Mammary epithelial cell (primary cell): ENCODE data around the gene RNASE8.

ENCODE experiments used
- EZH2 ChIP-seq: IDR thresholded peaks from 2 replicates; pipeline ENCODE4 v1.6.1; 2012; ENCODE audit warnings: low read length, inconsistent platforms, borderline replicate concordance
- TF ChIP-seq, protein P1 (sequence below), 2 donors: IDR thresholded peaks in 1 of 2; conservative IDR thresholded peaks in 1 of 2; 2 replicates each; pipeline ENCODE4 v1.5.1; 2011 to 2012; ENCODE audit warnings: inconsistent platforms in 2 of 2, low read length in 2 of 2, mild to moderate bottlenecking in 2 of 2, control low read depth in 1 of 2, low read depth in 1 of 2; ENCODE audit not compliant: insufficient read depth in 1 of 2; ENCODE audit errors: extremely low read depth in 1 of 2

- TF ChIP-seq, protein P1, sequence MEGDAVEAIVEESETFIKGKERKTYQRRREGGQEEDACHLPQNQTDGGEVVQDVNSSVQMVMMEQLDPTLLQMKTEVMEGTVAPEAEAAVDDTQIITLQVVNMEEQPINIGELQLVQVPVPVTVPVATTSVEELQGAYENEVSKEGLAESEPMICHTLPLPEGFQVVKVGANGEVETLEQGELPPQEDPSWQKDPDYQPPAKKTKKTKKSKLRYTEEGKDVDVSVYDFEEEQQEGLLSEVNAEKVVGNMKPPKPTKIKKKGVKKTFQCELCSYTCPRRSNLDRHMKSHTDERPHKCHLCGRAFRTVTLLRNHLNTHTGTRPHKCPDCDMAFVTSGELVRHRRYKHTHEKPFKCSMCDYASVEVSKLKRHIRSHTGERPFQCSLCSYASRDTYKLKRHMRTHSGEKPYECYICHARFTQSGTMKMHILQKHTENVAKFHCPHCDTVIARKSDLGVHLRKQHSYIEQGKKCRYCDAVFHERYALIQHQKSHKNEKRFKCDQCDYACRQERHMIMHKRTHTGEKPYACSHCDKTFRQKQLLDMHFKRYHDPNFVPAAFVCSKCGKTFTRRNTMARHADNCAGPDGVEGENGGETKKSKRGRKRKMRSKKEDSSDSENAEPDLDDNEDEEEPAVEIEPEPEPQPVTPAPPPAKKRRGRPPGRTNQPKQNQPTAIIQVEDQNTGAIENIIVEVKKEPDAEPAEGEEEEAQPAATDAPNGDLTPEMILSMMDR (conservative IDR thresholded peaks at IDR 0.05 in 1 of 2, IDR thresholded peaks at IDR 0.05 in 1 of 2; ENCODE audit: extremely low read depth in 1 of 2, insufficient read depth in 1 of 2, low read depth in 1 of 2, low read length in 2 of 2) = no peak
- no peak for TF ChIP-seq EZH2
Observed at GRCh38 chr14:21095430-21096205, 38.0 kb downstream of the RNASE8 start.
